Fibroblast of villous mesenchyme (primary cell): ENCODE data around the gene FGL2. TPM values are rescaled to one million over a fixed set of nuclear protein-coding genes. Genes with fewer than 3 reads are reported as not detected.

ENCODE experiments used
- DNase-seq: peaks from one replicate; pipeline ENCODE4 v3.0.0-alpha.2; 2010; ENCODE audit warnings: low read depth
- H3K4me3 ChIP-seq: 2 replicates; pipeline ENCODE4 v1.5.1; 2011; ENCODE audit warnings: low read depth, mild to moderate bottlenecking, low read length
- total RNA-seq: library from RNA; depleted of rRNA; stranded (reverse); fragments of >200 nt; gene quantifications from 2 replicates; pipeline ENCODE4 v1.2.3, GENCODE V29; 2012
- TF ChIP-seq, protein P1 (sequence below): IDR thresholded peaks from 2 replicates; pipeline ENCODE4 v1.5.1; 2012; ENCODE audit warnings: low read depth, mild to moderate bottlenecking, low read length; ENCODE audit not compliant: insufficient read depth

Gene FGL2
- total RNA-seq, 1 donor: 0.86 TPM

- DNase-seq: no peak
- H3K4me3 ChIP-seq: no peak overlapping the region
- TF ChIP-seq, protein P1, sequence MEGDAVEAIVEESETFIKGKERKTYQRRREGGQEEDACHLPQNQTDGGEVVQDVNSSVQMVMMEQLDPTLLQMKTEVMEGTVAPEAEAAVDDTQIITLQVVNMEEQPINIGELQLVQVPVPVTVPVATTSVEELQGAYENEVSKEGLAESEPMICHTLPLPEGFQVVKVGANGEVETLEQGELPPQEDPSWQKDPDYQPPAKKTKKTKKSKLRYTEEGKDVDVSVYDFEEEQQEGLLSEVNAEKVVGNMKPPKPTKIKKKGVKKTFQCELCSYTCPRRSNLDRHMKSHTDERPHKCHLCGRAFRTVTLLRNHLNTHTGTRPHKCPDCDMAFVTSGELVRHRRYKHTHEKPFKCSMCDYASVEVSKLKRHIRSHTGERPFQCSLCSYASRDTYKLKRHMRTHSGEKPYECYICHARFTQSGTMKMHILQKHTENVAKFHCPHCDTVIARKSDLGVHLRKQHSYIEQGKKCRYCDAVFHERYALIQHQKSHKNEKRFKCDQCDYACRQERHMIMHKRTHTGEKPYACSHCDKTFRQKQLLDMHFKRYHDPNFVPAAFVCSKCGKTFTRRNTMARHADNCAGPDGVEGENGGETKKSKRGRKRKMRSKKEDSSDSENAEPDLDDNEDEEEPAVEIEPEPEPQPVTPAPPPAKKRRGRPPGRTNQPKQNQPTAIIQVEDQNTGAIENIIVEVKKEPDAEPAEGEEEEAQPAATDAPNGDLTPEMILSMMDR: no peak
Measured at GRCh38 chr7:77188731-77189437, 10.7 kb downstream of the FGL2 start.

DNA sequence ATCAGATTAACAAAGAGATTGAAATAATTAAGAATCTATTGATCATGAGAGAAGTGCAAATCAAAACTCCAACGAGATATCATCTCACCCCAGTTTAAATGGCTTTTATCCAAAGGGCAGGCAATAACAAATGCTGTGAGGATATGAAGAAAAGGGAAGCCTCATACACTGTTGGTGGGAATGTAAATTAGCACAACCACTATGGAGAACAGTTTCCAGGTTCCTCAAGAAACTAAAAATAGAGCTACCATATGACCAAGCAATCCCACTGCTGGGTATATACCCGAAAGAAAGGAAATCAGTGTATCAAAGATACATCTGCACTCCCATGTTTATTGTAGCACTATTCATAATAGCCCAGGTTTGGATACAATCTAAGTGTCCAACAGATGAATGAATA, 13.8 kb downstream of the FGL2 start:
- DNase-seq: no peak
- TF ChIP-seq, protein P1: no peak
- H3K4me3 ChIP-seq: no peak overlapping the region

- DNase-seq: no peak
- no peak overlapping the region for H3K4me3 ChIP-seq
- TF ChIP-seq, protein P1: no peak
Measured at GRCh38 chr7:77184990-77185389, 14.6 kb downstream of the FGL2 start.

DNA sequence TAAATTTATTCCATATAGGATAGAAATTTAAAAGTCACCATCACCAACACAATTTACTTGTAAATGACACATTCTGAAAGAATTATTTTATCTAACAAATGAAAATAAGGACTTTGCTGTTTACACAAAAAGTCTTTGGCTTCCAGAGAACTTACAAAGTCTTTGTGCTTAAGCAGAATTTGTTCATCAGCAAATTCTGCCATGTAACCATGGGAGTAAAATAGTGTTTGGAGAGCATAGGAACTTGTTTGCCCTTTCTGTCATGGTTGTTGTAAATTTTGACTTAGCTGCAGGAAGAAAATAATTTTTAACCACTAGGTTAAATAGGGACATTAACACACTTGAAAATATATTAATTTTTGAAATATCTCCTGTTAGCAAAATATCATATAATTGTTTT, 15.2 kb downstream of the FGL2 start:
- no peak for DNase-seq
- TF ChIP-seq, protein P1: no peak
- no peak overlapping the region for H3K4me3 ChIP-seq

- no peak overlapping the region for H3K4me3 ChIP-seq
- DNase-seq: no peak
- TF ChIP-seq, protein P1: no peak
Measured at GRCh38 chr7:77182261-77182660, 17.4 kb downstream of the FGL2 start.

- no peak for DNase-seq
- TF ChIP-seq, protein P1: no peak
- no peak overlapping the region for H3K4me3 ChIP-seq
Measured at GRCh38 chr7:77181734-77182133, 17.9 kb downstream of the FGL2 start.
